Progenitor cell of endocrine pancreas (in vitro differentiated cells): ENCODE data around the gene GPALPP1. TPM values are rescaled to one million over a fixed set of nuclear protein-coding genes. Genes with fewer than 3 reads are reported as not detected.
"Not testable (repeated sequence)": the region's sequence is repeated elsewhere in the genome, so short reads cannot be mapped to it uniquely, and the experiment has no call there.

Experiments
- DNase-seq: peaks from one replicate; pipeline ENCODE4 v3.0.0; 2021; ENCODE audit warnings: low spot score; ENCODE audit not compliant: unreplicated experiment
- H3K27ac Mint-ChIP-seq: 2 replicates; pipeline ENCODE4 v1.8.0; 2021; ENCODE audit warnings: mild to moderate bottlenecking, moderate library complexity, mixed read lengths
- H3K27me3 Mint-ChIP-seq: 2 replicates; pipeline ENCODE4 v1.8.0; 2021; ENCODE audit warnings: mixed read lengths
- H3K36me3 Mint-ChIP-seq: 2 replicates; pipeline ENCODE4 v1.8.0; 2022; ENCODE audit warnings: mixed read lengths; ENCODE audit not compliant: insufficient read depth
- H3K4me1 Mint-ChIP-seq: 2 replicates; pipeline ENCODE4 v1.8.0; 2021; ENCODE audit warnings: low read depth, mixed read lengths
- H3K4me3 Mint-ChIP-seq: 2 replicates; pipeline ENCODE4 v1.8.0; 2021; ENCODE audit warnings: low read depth, mild to moderate bottlenecking, moderate library complexity, mixed read lengths
- H3K9me3 Mint-ChIP-seq: 2 replicates; pipeline ENCODE4 v1.8.0; 2021; ENCODE audit warnings: low read depth, mixed read lengths
- CTCF ChIP-seq: fragments of 200-600 bp; sonication (generic); IDR thresholded peaks from one replicate; pipeline ENCODE4 v1.5.0; 2021; ENCODE audit warnings: antibody characterized with exemption, mild to moderate bottlenecking; ENCODE audit not compliant: unreplicated experiment
- total RNA-seq: library from RNA; stranded (reverse); gene quantifications from 2 replicates; pipeline ENCODE4 v1.2.1, GENCODE V29; 2021

GPALPP1 gene
- total RNA-seq, 1 donor from 2014 or later = 32.7 TPM

GRCh38 chr13:45007823-45008222 lies 18.5 kb downstream of the GPALPP1 start:
- no peak for TF ChIP-seq CTCF
- H3K4me3 Mint-ChIP-seq = no peak overlapping the region
- H3K4me1 Mint-ChIP-seq = no peaks in the 10 kb centered on the region
- no peak overlapping the region for H3K27ac Mint-ChIP-seq
- no peaks in the 10 kb centered on the region for H3K9me3 Mint-ChIP-seq
- peaks cover 12% of the 10 kb centered on the region for H3K36me3 Mint-ChIP-seq
- DNase-seq = no peak
- no peaks in the 10 kb centered on the region for H3K27me3 Mint-ChIP-seq

GRCh38 chr13:45011198-45011597 lies 21.9 kb downstream of the GPALPP1 start:
- no peaks in the 10 kb centered on the region for H3K4me1 Mint-ChIP-seq
- no peaks in the 10 kb centered on the region for H3K9me3 Mint-ChIP-seq
- H3K27ac Mint-ChIP-seq = no peak overlapping the region
- no peak overlapping the region for H3K4me3 Mint-ChIP-seq
- peaks cover 15% of the 10 kb centered on the region for H3K36me3 Mint-ChIP-seq
- DNase-seq = no peak
- no peaks in the 10 kb centered on the region for H3K27me3 Mint-ChIP-seq
- TF ChIP-seq CTCF = no peak

- Mint-ChIP-seq H3K27ac (no peak overlapping the region), H3K9me3 (no peaks in the 10 kb centered on the region), H3K4me3 (no peak overlapping the region), H3K27me3 (no peaks in the 10 kb centered on the region), H3K4me1 (no peaks in the 10 kb centered on the region), H3K36me3 (peaks cover 13% of the 10 kb centered on the region)
- no peak for DNase-seq
- TF ChIP-seq CTCF = no peak
Observed at GRCh38 chr13:45015300-45015699, 26.0 kb downstream of the GPALPP1 start.

- Mint-ChIP-seq H3K36me3 (peaks cover 11% of the 10 kb centered on the region), H3K9me3 (no peaks in the 10 kb centered on the region)
Observed at GRCh38 chr13:45016792-45017425, 27.6 kb downstream of the GPALPP1 start.

GRCh38 chr13:45019981-45020380 lies 30.6 kb downstream of the GPALPP1 start:
- H3K36me3 Mint-ChIP-seq = peaks cover 13% of the 10 kb centered on the region
- H3K27ac Mint-ChIP-seq, H3K27me3 Mint-ChIP-seq: not testable (repeated sequence)

More at GRCh38 chr13:45016792-45017425, 27.6 kb downstream of the GPALPP1 start:
- TF ChIP-seq CTCF = no peak
- H3K27me3 Mint-ChIP-seq = no peaks in the 10 kb centered on the region
- no peak for DNase-seq
- no peaks in the 10 kb centered on the region for H3K4me1 Mint-ChIP-seq
- H3K4me3 Mint-ChIP-seq = no peak overlapping the region
- H3K27ac Mint-ChIP-seq = no peak overlapping the region

GRCh38 chr13:45021250-45021649 lies 31.9 kb downstream of the GPALPP1 start:
- Mint-ChIP-seq H3K4me3 (no peak overlapping the region), H3K4me1 (no peaks in the 10 kb centered on the region), H3K27me3 (no peaks in the 10 kb centered on the region), H3K9me3 (no peaks in the 10 kb centered on the region), H3K27ac (no peak overlapping the region), H3K36me3 (peaks cover 10% of the 10 kb centered on the region)
- TF ChIP-seq CTCF = no peak
- DNase-seq = no peak

More at GRCh38 chr13:45019981-45020380, 30.6 kb downstream of the GPALPP1 start:
- H3K4me1 Mint-ChIP-seq, H3K4me3 Mint-ChIP-seq, DNase-seq, H3K9me3 Mint-ChIP-seq: not testable (repeated sequence)
